ENCODE measurements around the gene CXCL3.
"Not testable (repeated sequence)": the region's sequence is repeated elsewhere in the genome, so short reads cannot be mapped to it uniquely, and the experiment has no call there.

Gene CXCL3

GRCh38 chr4:74038425-74039314 is at the start of gene CXCL3:
TSS of gene CXCL3 (minus strand) at chr4:74038689. CDS start at chr4:74038611, 78 bp downstream.
- peak; percentile 65 for TF ChIP-seq POLR2A (IDR thresholded peaks at IDR 0.05; ENCODE audit: low read length)
- no peak for TF ChIP-seq GATA1 (IDR thresholded peaks at IDR 0.05; ENCODE audit: low read depth, low read length)
- peak; percentile 68 to 89 for DNase-seq

- no peak for TF ChIP-seq GATA1 (IDR thresholded peaks at IDR 0.05; ENCODE audit: low read depth, low read length)
- no peak for TF ChIP-seq POLR2A (IDR thresholded peaks at IDR 0.05; ENCODE audit: low read length)
- no peak for DNase-seq
Observed at GRCh38 chr4:74087481-74087880, 49.0 kb upstream of the CXCL3 start.

- no peak for DNase-seq
- TF ChIP-seq GATA1 (IDR thresholded peaks at IDR 0.05; ENCODE audit: low read depth, low read length), result no peak
- no peak for TF ChIP-seq POLR2A (IDR thresholded peaks at IDR 0.05; ENCODE audit: low read length)
Observed at GRCh38 chr4:74085669-74086068, 47.2 kb upstream of the CXCL3 start.

DNA sequence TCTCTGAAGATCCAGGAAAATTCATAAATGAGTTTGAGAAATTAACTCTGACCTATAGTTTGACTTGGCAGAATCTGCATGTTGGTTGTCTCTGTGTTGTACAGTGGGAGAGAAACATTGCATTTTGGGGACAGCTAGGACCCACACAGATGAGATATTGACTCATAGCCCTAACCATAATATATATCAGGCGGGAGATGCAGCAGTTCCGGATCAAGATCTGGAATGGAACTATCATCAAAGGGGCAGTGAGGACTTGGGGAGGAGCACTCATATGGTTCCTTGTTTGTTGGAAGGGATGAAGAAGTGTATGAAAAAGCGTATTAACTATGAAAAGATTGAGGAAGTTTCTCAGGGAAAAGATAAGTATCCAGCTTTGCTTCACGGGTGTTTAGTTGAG is 46.5 kb upstream of the CXCL3 start:
- no peak for TF ChIP-seq GATA1 (IDR thresholded peaks at IDR 0.05; ENCODE audit: low read depth, low read length)
- no peak for TF ChIP-seq POLR2A (IDR thresholded peaks at IDR 0.05; ENCODE audit: low read length)
- no peak for DNase-seq

- DNase-seq, result no peak
- no peak for TF ChIP-seq POLR2A (IDR thresholded peaks at IDR 0.05; ENCODE audit: low read length)
Observed at GRCh38 chr4:74083546-74083945, 45.1 kb upstream of the CXCL3 start.

GRCh38 chr4:74081035-74081434 is 42.5 kb upstream of the CXCL3 start:
- no peak for DNase-seq
- no peak for TF ChIP-seq POLR2A (IDR thresholded peaks at IDR 0.05; ENCODE audit: low read length)

DNA sequence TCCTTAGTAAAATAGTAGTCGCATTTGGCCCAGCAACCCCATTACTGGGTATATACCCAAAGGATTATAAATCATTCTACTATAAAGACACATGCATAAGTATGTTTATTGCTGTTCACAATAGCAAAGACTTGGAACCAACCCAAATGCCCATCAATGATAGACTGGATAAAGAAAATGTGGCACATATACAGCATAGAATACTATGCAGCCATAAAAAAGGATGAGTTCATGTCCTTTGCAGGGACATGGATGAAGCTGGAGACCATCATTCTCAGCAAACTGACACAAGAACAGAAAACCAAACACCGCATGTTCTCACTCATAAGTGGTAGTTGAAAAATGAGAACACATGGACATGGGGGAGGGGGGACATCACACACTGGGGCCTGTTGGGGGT is 41.9 kb upstream of the CXCL3 start:
- DNase-seq, result not testable (repeated sequence)

GRCh38 chr4:74079024-74079423 is 40.5 kb upstream of the CXCL3 start:
- not testable (repeated sequence) for DNase-seq

- DNase-seq, result no peak
- TF ChIP-seq POLR2A (IDR thresholded peaks at IDR 0.05; ENCODE audit: low read length) (no peak), GATA1 (IDR thresholded peaks at IDR 0.05; ENCODE audit: low read depth, low read length) (no peak)
Observed at GRCh38 chr4:74073358-74073757, 34.9 kb upstream of the CXCL3 start.

DNA sequence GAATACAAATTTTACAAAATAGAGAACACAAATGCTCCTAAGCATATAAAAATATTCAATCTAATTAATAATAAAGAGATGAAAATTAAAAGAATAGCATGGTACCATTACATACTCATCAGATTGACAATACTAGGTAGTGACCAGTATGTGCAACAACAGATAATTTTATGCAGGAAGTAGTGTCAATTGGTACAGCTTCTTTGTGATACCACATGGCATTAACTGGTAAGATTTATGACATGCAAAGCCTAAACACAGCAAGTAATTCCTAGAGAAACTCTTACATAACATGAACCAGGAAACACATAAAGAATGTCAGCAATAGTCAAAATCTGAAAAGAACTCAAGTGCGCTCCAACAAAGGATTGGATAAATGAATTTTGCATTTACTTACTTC is 34.2 kb upstream of the CXCL3 start:
- no peak for TF ChIP-seq POLR2A (IDR thresholded peaks at IDR 0.05; ENCODE audit: low read length)
- no peak for TF ChIP-seq GATA1 (IDR thresholded peaks at IDR 0.05; ENCODE audit: low read depth, low read length)
- DNase-seq, result no peak

GRCh38 chr4:74067586-74067985 is 29.1 kb upstream of the CXCL3 start:
- no peak for DNase-seq
- no peak for TF ChIP-seq POLR2A (IDR thresholded peaks at IDR 0.05; ENCODE audit: low read length)
- TF ChIP-seq GATA1 (IDR thresholded peaks at IDR 0.05; ENCODE audit: low read depth, low read length), result no peak

DNA sequence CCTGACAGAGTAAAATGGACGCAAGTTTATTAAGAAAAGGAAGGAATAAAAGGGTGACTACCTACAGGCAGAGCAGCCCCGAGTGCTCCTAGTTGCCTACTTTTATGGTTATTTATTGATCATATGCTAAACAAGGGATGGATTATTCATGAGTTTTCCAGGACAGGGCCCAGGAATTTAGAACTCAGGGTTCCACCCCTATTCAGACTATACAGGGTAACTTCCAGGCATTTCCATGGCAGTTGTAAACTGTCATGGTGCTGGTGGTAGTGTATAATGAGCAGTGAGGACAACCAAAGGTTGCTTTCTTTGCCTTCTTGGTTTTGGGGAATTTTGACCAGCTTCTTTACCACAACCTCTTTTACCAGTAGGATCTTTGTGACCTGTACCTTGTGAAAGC is 27.7 kb upstream of the CXCL3 start:
- no peak for DNase-seq
- TF ChIP-seq GATA1 (IDR thresholded peaks at IDR 0.05; ENCODE audit: low read depth, low read length) (no peak), POLR2A (IDR thresholded peaks at IDR 0.05; ENCODE audit: low read length) (no peak)

GRCh38 chr4:74065115-74065642 is 26.7 kb upstream of the CXCL3 start:
- TF ChIP-seq GATA1 (IDR thresholded peaks at IDR 0.05; ENCODE audit: low read depth, low read length) (no peak), POLR2A (IDR thresholded peaks at IDR 0.05; ENCODE audit: low read length) (no peak)
- DNase-seq, result no peak

DNA sequence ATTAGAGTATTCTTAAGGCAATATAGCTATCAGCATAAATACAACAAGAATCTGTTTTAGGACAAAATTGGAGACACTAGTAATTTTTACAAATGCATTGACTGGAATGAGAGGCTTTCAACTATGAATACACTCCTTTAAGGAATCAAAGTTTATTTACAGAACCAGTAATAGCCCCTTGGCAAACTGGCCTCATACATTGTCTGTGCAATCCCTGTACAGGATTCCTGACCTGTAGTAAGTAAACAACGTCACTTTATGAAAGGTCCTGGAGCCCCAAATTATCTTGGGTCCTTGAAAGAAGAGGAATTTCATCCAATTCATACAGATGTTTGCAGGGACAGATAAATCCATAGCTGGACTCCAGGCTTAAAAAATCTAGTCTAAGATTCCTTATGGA is 25.4 kb upstream of the CXCL3 start:
- no peak for TF ChIP-seq GATA1 (IDR thresholded peaks at IDR 0.05; ENCODE audit: low read depth, low read length)
- TF ChIP-seq POLR2A (IDR thresholded peaks at IDR 0.05; ENCODE audit: low read length), result no peak
- no peak for DNase-seq

DNA sequence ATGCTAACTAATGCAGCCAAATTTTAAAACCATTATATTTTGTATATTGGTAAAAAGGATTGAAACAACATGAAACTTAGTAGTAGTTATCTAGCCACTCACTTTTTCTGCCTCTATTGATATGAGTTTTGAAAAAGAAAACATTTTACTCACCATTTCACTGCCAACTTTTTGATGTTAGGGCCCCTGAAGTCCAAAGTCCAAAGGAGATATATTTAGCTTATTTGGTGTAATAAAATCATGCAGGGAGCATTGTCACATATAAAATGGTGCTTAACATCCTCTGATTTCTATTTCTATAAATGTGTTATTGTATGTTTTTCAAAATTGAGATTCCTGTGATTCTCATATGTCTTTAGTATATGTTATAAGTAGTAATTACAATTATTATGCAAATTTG is 24.5 kb upstream of the CXCL3 start:
- DNase-seq, result peak in 1 of 2 experiments; percentile 46
- TF ChIP-seq GATA1 (IDR thresholded peaks at IDR 0.05; ENCODE audit: low read depth, low read length) (no peak), POLR2A (IDR thresholded peaks at IDR 0.05; ENCODE audit: low read length) (no peak)
